Spinal cord (tissue), 10 donors: ENCODE results near the gene C21orf58. TPM values are rescaled to one million over a fixed set of nuclear protein-coding genes. Genes with fewer than 3 reads are reported as not detected.

ENCODE experiments used
- DNase-seq, 6 donors: peaks; one replicate each; pipeline versions ENCODE4 v3.0.0 to v3.0.0-alpha.2; 2013 to 2015; ENCODE audit warnings: low spot score in 6 of 6, low read depth in 4 of 6
- H3K27ac ChIP-seq: one replicate; pipeline ENCODE4 v1.5.1; 2013; ENCODE audit warnings: low read depth, low read length, control low read depth
- H3K27me3 ChIP-seq: one replicate; pipeline ENCODE4 v1.6.1; 2013; ENCODE audit warnings: low read length; ENCODE audit not compliant: control insufficient read depth, insufficient read depth
- H3K36me3 ChIP-seq: one replicate; pipeline ENCODE4 v1.6.1; 2013; ENCODE audit warnings: low read length; ENCODE audit not compliant: control insufficient read depth, insufficient read depth
- H3K4me1 ChIP-seq: one replicate; pipeline ENCODE4 v1.6.1; 2013; ENCODE audit warnings: low read length; ENCODE audit not compliant: control insufficient read depth, insufficient read depth
- H3K4me3 ChIP-seq: one replicate; pipeline ENCODE4 v1.5.1; 2013; ENCODE audit warnings: low read depth, low read length, control low read depth
- H3K9me3 ChIP-seq: one replicate; pipeline ENCODE4 v1.6.1; 2013; ENCODE audit warnings: low read length; ENCODE audit not compliant: control insufficient read depth, insufficient read depth
- WGBS: methylation state at CpG from one replicate; pipeline ENCODE4 v1.1.5; 2013; ENCODE audit warnings: missing lambda C conversion rate; ENCODE audit not compliant: insufficient coverage; 5-methylcytosine and 5-hydroxymethylcytosine counted together
- polyA plus RNA-seq, 2 donors: library from polyadenylated mRNA; unstranded; fragments of 120-200 nt; gene quantifications; one replicate each; pipeline ENCODE4 v1.2.1, GENCODE V29; 2013; ENCODE audit not compliant: insufficient read length in 2 of 2
- total RNA-seq, 2 donors: library from RNA; depleted of rRNA in 1 of 2; stranded (reverse); fragments of 120-200 nt in 1 of 2; fragments of >200 nt in 1 of 2; gene quantifications; one replicate each; pipeline versions ENCODE4 v1.2.3 to v1.2.4, GENCODE V29; 2013 to 2014
- donor health status: healthy.

Gene C21orf58
- total and polyA plus RNA-seq, 4 donors = 2.9 to 15.4 (median 9.5) TPM

DNA sequence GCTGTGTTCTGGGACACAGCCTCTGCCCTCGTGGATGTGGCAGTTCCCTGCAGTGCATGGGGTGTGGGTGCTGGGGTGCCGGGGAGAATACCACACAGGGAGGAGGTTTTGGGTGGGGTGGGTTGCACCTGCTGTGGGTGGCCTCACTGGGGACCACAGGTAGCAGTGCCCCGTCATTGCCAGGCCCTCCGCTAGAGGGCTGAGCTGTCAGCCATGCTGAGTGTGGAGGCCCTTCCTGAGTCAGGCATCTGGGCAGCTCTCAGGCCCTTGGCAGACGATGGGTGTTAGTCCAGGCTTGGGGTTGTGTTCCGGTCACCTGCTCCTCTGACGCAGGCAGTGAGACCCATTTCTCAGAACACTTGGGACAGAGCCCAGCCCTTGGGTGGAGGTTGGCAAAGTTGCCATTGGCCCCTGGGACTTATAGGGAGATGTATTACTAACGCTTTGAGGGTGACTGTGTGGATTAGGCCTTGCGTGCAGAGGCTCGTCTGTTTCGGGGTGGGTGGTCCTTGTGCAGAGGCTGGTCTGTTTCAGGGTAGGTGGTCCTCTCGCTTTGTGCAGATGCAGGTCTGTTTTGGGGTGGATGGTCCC, 24.2 kb upstream of the C21orf58 start:
- Histone ChIP-seq H3K36me3 (peaks cover 82% of the 10 kb centered on the region), H3K4me1 (no peaks in the 10 kb centered on the region), H3K4me3 (no peak overlapping the region), H3K9me3 (no peaks in the 10 kb centered on the region), H3K27me3 (no peaks in the 10 kb centered on the region), H3K27ac (no peak overlapping the region)
- 88% methylated on average over 11 of the region's 12 CpGs for WGBS
- no peak for DNase-seq

- H3K27me3 ChIP-seq = no peaks in the 10 kb centered on the region
- DNase-seq = no peak
- H3K36me3 ChIP-seq = peaks cover 77% of the 10 kb centered on the region
- no peak overlapping the region for H3K27ac ChIP-seq
- H3K4me1 ChIP-seq = no peaks in the 10 kb centered on the region
- WGBS = 88% methylated on average over 5 of the region's 10 CpGs
- H3K9me3 ChIP-seq = no peaks in the 10 kb centered on the region
- H3K4me3 ChIP-seq = no peak overlapping the region
These were observed 23.5 kb upstream of the C21orf58 start for GRCh38 chr21:46347203-46347550.

GRCh38 chr21:46346296-46347202, 22.9 kb upstream of the C21orf58 start:
- Histone ChIP-seq H3K4me1 (no peaks in the 10 kb centered on the region), H3K27ac (no peak overlapping the region), H3K36me3 (peaks cover 77% of the 10 kb centered on the region), H3K9me3 (no peaks in the 10 kb centered on the region), H3K4me3 (no peak overlapping the region), H3K27me3 (no peaks in the 10 kb centered on the region)
- DNase-seq = no peak
- 92% methylated on average over 33 of the region's 34 CpGs for whole genome bisulfite sequencing

GRCh38 chr21:46345861-46346260, 22.2 kb upstream of the C21orf58 start:
- Histone ChIP-seq H3K27me3 (no peaks in the 10 kb centered on the region), H3K9me3 (no peaks in the 10 kb centered on the region), H3K4me1 (no peaks in the 10 kb centered on the region), H3K36me3 (peaks cover 72% of the 10 kb centered on the region), H3K4me3 (no peak overlapping the region), H3K27ac (no peak overlapping the region)
- WGBS = 96% methylated on average over 13 of the region's 14 CpGs
- DNase-seq = no peak

DNA sequence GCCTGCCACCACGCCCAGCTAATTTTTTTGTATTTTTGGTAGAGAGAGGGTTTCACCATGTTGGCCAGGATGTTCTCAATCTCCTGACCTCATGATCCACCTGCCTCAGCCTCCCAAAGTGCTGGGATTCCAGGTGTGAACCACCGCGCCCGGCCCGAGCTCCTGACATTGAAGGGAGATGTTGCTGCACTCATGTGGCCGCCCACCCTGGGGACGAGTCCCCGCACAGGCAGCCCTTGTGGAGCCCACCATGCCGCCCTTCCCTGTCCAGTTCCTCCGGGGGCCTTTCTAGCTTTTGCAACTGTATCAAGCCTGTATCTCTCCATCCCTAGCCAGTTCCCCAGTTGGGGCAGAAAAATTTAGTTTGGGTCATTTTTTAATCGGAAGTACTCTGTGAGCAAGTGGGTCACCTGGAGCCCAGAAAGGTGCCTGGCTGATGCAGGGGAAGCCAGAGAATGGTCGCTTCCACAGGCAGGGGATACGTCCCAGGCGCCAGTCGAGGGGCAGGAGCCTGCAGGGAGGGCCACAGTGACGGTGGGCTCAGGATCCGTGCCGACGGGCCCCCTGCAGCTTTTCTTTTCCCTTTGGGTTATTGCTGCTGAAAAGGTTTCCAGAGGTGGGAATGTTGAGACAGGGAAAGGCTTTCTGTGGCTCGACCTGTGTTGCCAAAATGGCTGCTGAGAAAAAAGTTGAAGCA, 20.7 kb upstream of the C21orf58 start:
- WGBS = 89% methylated on average over 16 of the region's 20 CpGs
- no peak for DNase-seq
- Histone ChIP-seq H3K9me3 (no peaks in the 10 kb centered on the region), H3K4me1 (no peaks in the 10 kb centered on the region), H3K27me3 (no peaks in the 10 kb centered on the region), H3K27ac (no peak overlapping the region), H3K4me3 (no peak overlapping the region), H3K36me3 (peaks cover 63% of the 10 kb centered on the region)

DNA sequence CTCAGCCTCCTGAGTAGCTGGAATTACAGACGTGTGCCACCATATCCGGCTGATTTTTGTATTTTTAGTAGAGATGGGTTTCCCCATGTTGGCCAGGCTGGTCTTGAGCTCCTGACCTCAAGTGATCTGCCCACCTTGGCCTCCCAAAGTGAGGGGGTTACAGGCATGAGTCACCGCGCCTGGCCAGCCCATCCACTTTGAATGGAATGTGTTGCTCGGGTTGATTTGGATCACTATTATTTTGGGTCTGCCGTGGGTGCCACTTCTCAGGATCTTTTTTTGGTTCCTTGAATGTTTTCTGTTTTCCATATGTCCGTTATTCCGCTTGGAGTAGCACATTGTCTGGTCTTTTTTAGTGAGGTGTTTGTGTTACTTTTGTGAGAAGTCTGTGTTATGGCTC, 17.3 kb upstream of the C21orf58 start:
- H3K4me1 ChIP-seq = no peaks in the 10 kb centered on the region
- peaks cover 63% of the 10 kb centered on the region for H3K36me3 ChIP-seq
- H3K27me3 ChIP-seq = no peaks in the 10 kb centered on the region
- H3K27ac ChIP-seq = no peak overlapping the region
- H3K9me3 ChIP-seq = no peaks in the 10 kb centered on the region
- DNase-seq = no peak
- 64% methylated on average over 6 of the region's 8 CpGs for WGBS
- H3K4me3 ChIP-seq = no peak overlapping the region

DNA sequence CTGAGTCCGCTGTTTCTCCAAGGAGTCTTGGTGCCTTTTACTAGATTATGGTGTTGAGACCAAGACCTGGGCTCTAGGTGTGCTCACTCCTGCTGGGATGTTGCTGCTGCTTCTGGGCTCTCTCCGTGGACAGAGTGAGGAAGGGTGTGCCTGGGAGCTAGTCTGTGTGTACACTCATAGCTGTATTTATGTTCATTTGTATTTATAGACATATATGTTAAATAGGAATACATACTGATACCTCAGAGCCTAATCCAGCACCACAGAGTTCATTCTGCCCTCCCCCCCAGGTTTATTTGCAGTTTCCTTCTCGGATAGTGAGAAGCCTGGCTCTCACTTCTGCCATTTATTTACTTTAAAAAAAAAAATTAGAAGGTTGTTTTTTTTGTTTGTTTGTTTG, 12.9 kb upstream of the C21orf58 start:
- WGBS = 100% methylated on average over 1 of the region's 3 CpGs
- H3K27ac ChIP-seq = no peak overlapping the region
- no peaks in the 10 kb centered on the region for H3K9me3 ChIP-seq
- no peak for DNase-seq
- peaks cover 64% of the 10 kb centered on the region for H3K36me3 ChIP-seq
- no peaks in the 10 kb centered on the region for H3K27me3 ChIP-seq
- H3K4me3 ChIP-seq = no peak overlapping the region
- no peaks in the 10 kb centered on the region for H3K4me1 ChIP-seq

DNA sequence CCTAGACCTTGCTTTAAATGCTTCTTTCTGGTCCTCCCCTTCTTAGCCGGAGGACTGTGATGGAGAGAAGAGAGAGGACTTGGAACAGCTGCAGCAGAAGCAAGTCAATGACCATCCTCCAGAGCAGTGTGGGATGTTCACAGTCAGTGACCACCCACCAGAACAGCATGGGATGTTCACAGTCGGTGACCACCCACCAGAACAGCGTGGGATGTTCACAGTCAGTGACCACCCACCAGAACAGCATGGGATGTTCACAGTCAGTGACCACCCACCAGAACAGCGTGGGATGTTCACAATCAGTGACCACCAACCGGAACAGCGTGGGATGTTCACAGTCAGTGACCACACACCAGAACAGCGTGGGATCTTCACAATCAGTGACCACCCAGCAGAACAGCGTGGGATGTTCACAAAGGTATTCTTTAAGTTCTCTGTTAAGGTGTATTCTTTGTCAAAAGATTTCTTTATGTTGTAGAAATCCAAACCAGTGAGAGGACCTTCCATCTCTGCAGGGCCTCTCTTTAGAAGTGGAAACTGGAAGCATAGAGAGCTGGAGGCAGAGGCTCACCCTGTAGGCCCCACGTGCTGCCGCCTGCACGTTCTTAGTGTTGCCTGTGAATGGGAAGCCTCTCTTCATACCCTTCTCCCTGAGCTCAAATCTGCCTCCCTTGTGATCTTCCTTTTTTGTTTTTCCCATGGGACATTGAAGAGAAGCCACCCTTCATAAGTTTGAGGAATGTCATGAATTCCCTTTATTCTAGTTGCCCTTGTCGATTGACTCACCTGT, 10.9 kb upstream of the C21orf58 start:
- Histone ChIP-seq H3K27me3 (no peaks in the 10 kb centered on the region), H3K4me1 (no peaks in the 10 kb centered on the region), H3K9me3 (no peaks in the 10 kb centered on the region), H3K27ac (no peak overlapping the region), H3K36me3 (peaks cover 72% of the 10 kb centered on the region), H3K4me3 (no peak overlapping the region)
- WGBS = 94% methylated on average over 10 of the region's 12 CpGs
- no peak for DNase-seq

DNA sequence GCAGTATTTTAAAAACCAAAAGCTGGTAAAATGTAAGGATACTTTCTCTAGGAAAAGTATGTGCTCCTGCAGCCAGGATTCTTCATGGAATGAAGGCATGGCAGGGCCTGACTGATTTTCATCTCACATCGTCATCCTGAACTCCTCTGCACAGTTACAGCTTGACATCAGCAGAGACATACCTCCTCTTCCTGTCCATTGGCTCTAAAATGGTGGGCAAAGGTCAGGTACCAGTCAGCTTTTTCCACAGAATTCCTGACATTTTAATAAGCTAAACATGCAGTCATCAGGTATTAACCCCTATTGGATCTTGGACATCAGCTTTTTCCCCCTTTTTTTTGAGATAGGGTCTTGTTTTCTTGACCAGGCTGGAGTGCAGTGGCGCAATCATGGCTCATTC, 6.1 kb upstream of the C21orf58 start:
- Histone ChIP-seq H3K36me3 (peaks cover 47% of the 10 kb centered on the region), H3K27ac (no peak overlapping the region), H3K9me3 (no peaks in the 10 kb centered on the region), H3K4me1 (peaks cover 13% of the 10 kb centered on the region), H3K4me3 (no peak overlapping the region), H3K27me3 (no peaks in the 10 kb centered on the region)
- no peak for DNase-seq
- WGBS = 86% methylated on average over 2 of the region's 2 CpGs
